ENCODE data around the gene ADCY1.

- TF ChIP-seq CTCF (conservative IDR thresholded peaks at IDR 0.05 in 1 of 2, IDR thresholded peaks at IDR 0.05 in 1 of 2; ENCODE audit: extremely low read depth in 1 of 2, insufficient read depth in 1 of 2, low read depth in 1 of 2, low read length in 2 of 2) = no peak
- no peak for TF ChIP-seq EZH2 (IDR thresholded peaks at IDR 0.05; ENCODE audit: borderline replicate concordance, low read length)
Observed at GRCh38 chr7:45623157-45623556, 49.0 kb downstream of the ADCY1 start.
